Fibroblast of the aortic adventitia (primary cell): Measurements from ENCODE around the gene ACO2. TPM values are rescaled to one million over a fixed set of nuclear protein-coding genes. Genes with fewer than 3 reads are reported as not detected.
A peak's percentile ranks its signal among the peaks of the same experiment; 100 is the strongest.

Source experiments
- DNase-seq: peaks from one replicate; pipeline ENCODE4 v3.0.0-alpha.2; 2010; ENCODE audit warnings: low read depth
- H3K4me3 ChIP-seq: 2 replicates; pipeline ENCODE4 v1.5.1; 2011; ENCODE audit warnings: low read depth, mild to moderate bottlenecking, control low read depth, low read length, moderate library complexity
- CTCF ChIP-seq: IDR thresholded peaks from 2 replicates; pipeline ENCODE4 v1.5.1; 2011; ENCODE audit warnings: mild to moderate bottlenecking, low read length, control low read depth, inconsistent platforms; ENCODE audit not compliant: insufficient read depth
- total RNA-seq: library from RNA; depleted of rRNA; stranded (reverse); fragments of >200 nt; gene quantifications from 2 replicates; pipeline ENCODE4 v1.2.3, GENCODE V29; 2012; ENCODE audit warnings: low replicate concordance

Gene ACO2
- total RNA-seq, 1 donor: 45.9 TPM

DNA sequence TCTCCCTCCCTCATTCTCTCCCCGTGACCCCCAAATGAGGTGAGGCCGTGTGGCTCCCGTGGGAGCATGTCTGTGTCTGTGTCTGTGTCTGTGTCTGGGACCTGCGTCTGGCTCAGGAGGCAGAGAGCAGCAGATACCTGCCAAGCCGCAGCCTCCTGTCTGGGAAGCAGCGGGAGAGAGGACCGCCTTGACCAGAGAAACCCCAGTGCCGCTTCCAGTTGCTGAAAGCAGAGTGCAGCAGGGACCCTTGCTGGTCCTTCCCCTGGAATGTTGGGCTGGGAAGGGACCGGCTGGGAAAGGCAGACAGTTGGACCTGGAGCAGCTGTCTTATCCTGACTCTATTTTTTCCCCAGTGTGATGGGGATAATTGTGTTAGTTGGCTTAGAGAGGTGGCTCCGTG, 92.4 kb downstream of the ACO2 start:
- DNase-seq: peak; percentile 10
- TF ChIP-seq CTCF: no peak
- H3K4me3 ChIP-seq: peak overlapping the region; percentile 72

DNA sequence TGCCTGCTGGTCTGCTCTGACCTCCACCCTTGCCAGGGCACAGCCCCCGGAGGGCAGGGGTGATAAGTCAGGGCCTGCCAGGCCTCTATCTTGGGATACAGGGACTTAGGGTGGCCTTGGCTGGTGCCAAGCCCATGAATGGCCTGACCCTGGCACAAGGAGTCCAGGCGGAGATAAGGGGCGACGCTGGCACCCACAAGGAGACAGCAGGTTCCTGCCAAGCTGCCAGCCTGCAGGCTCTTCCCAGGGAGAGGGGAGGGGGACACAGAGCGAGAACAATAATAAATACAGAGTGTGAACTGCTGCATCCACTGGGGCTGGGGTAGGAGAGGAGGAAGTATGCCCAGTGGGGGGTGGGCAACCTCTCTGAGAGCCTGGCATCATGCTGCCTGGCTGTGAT, 92.9 kb downstream of the ACO2 start:
- H3K4me3 ChIP-seq: peak overlapping the region; percentile 72
- DNase-seq: no peak
- no peak for TF ChIP-seq CTCF

DNA sequence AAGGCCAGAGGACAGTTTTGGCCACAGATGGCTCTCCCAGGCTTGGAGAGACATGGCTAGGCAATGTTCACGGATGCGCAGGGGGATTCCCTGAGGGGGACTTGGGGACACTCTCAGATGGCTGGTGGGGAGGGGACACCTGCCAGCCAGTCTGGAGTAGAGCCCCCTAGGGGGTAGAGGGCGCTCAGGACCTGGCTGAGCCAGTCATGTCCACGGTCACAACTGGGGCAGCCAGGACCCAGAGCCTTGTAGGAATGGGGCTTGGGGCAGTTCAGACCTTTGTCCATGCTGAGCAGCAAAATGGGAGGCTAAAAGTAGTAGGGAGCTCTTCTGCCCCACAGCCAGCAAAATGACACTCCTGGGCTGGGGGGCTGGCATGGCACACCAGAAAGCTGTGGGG, 93.5 kb downstream of the ACO2 start:
- H3K4me3 ChIP-seq: no peak overlapping the region
- no peak for DNase-seq

GRCh38 chr22:41563051-41563711, 94.3 kb downstream of the ACO2 start:
- peak; percentile 65 for DNase-seq
- peak overlapping the region; percentile 28 for H3K4me3 ChIP-seq

More for the DNA sequence above, 93.5 kb downstream of the ACO2 start:
- TF ChIP-seq CTCF: no peak

GRCh38 chr22:41564563-41564962, 95.6 kb downstream of the ACO2 start:
- H3K4me3 ChIP-seq: no peak overlapping the region
- DNase-seq: no peak
- TF ChIP-seq CTCF: no peak

More at GRCh38 chr22:41563051-41563711, 94.3 kb downstream of the ACO2 start:
- no peak for TF ChIP-seq CTCF

- no peak overlapping the region for H3K4me3 ChIP-seq
- DNase-seq: peak; percentile 83
- TF ChIP-seq CTCF: no peak
Observed at GRCh38 chr22:41565403-41566054, 96.6 kb downstream of the ACO2 start.

DNA sequence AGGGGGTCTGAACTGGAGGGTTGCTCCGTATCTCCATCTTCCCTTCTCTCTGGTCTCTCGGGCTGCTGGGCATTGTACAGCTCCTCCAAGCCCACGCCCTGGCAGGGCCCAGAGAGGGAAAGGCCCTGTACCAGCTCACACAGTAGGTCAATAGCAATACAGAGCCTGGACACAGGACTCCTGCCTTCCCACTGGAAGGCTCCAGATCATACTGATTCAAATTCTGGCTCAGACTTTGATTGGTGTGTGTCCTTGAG, 98.5 kb downstream of the ACO2 start:
- no peak for DNase-seq
- no peak overlapping the region for H3K4me3 ChIP-seq
- no peak for TF ChIP-seq CTCF
